LNCaP clone FGC (cell line): ENCODE data around the gene GABRB3.

Source experiments
- DNase-seq: peaks from one replicate; pipeline ENCODE4 v3.0.0-alpha.2; 2011; ENCODE audit warnings: low read depth
- H3K4me3 ChIP-seq: 2 replicates; pipeline ENCODE4 v1.5.1; 2011; ENCODE audit warnings: mild to moderate bottlenecking, low read depth, low read length, control low read depth
- TF ChIP-seq, protein P1 (sequence below): IDR thresholded peaks from 2 replicates; pipeline ENCODE4 v1.5.1; 2012; ENCODE audit warnings: mild to moderate bottlenecking; ENCODE audit not compliant: control insufficient read depth, insufficient read depth; ENCODE audit errors: extremely low read depth

The GABRB3 gene

GRCh38 chr15:26635614-26636013, 137.3 kb downstream of the GABRB3 start:
- TF ChIP-seq, protein P1, sequence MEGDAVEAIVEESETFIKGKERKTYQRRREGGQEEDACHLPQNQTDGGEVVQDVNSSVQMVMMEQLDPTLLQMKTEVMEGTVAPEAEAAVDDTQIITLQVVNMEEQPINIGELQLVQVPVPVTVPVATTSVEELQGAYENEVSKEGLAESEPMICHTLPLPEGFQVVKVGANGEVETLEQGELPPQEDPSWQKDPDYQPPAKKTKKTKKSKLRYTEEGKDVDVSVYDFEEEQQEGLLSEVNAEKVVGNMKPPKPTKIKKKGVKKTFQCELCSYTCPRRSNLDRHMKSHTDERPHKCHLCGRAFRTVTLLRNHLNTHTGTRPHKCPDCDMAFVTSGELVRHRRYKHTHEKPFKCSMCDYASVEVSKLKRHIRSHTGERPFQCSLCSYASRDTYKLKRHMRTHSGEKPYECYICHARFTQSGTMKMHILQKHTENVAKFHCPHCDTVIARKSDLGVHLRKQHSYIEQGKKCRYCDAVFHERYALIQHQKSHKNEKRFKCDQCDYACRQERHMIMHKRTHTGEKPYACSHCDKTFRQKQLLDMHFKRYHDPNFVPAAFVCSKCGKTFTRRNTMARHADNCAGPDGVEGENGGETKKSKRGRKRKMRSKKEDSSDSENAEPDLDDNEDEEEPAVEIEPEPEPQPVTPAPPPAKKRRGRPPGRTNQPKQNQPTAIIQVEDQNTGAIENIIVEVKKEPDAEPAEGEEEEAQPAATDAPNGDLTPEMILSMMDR: no peak

GRCh38 chr15:26635105-26635504, 137.8 kb downstream of the GABRB3 start:
- no peak for DNase-seq
- TF ChIP-seq, protein P1: no peak
- H3K4me3 ChIP-seq: no peak overlapping the region

More at GRCh38 chr15:26635614-26636013, 137.3 kb downstream of the GABRB3 start:
- DNase-seq: no peak
- H3K4me3 ChIP-seq: no peak overlapping the region

- no peak overlapping the region for H3K4me3 ChIP-seq
- TF ChIP-seq, protein P1: no peak
- no peak for DNase-seq
Measured at GRCh38 chr15:26634319-26634718, 138.5 kb downstream of the GABRB3 start.

- no peak overlapping the region for H3K4me3 ChIP-seq
- DNase-seq: no peak
- TF ChIP-seq, protein P1: no peak
Measured at GRCh38 chr15:26632500-26632899, 140.4 kb downstream of the GABRB3 start.

- no peak for DNase-seq
- H3K4me3 ChIP-seq: no peak overlapping the region
- TF ChIP-seq, protein P1: peak; percentile 14; the same call in 1 of the 2 replicates
Measured at GRCh38 chr15:26631894-26632293, 141.0 kb downstream of the GABRB3 start.

DNA sequence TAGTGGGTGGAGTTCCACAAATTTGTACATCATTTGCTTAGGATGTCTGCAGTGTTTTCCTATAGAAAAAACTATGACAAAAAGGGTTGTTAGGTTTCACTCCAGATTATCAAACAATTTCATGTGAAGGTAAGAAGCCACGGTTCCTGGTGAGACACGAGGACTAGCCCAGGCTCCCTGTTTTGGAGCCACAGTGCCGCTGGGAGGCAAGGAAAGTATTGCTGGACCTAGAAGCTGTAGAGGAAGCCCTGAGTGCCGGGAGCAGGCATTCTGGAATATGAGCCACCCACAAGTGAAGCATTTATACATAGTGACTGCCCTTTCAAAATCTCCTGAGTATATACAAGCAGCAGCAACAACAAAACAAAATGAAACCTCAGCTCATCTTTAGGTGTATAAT, 142.0 kb downstream of the GABRB3 start:
- H3K4me3 ChIP-seq: no peak overlapping the region
- TF ChIP-seq, protein P1: no peak
- no peak for DNase-seq

DNA sequence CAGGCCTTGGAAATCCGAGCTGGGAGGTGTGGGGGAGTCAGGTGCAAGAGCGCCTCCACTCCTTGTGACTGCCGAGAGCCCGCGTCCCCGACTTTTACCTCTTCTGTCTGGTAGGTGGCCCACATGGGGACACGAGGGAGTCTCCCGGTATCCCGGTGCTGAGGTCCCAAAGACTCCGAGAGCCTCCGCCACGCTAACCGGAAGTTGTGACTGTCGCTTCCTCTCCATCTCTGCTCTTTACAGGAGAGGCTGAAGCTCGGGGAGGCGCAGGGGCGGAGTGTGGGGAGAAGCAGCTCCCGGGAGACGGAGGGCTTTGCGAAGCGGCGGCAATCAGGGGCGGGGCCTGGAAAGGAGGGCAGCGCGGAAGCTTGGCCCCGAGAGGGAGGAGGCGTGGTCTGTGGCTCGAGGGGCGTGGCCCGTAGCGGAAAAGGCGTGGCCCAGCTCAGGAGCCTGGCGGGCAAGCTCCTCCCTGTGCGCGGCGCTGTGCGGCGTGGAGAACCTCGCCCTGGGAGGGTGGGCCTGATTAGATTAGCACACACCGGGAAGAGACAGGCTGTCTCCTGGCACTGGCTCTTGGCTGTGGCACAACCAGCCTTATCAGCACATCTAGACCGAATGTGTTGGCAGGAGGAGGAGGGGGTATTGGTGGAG, 143.9 kb downstream of the GABRB3 start:
- DNase-seq: peak; percentile 94
- TF ChIP-seq, protein P1: peak; percentile 47
- peak overlapping the region; percentile 86 for H3K4me3 ChIP-seq
